HG03045 (cell line): ENCODE data around the gene HOXC5.
"Not testable (repeated sequence)": the region's sequence is repeated elsewhere in the genome, so short reads cannot be mapped to it uniquely, and the experiment has no call there.

Source experiments
- ATAC-seq: cut with Tn5 transposase; IDR thresholded peaks from one replicate; pipeline ENCODE4 v1.9.1; 2021; ENCODE audit warnings: mild to moderate bottlenecking, moderate library complexity; ENCODE audit not compliant: unreplicated experiment

The HOXC5 gene

DNA sequence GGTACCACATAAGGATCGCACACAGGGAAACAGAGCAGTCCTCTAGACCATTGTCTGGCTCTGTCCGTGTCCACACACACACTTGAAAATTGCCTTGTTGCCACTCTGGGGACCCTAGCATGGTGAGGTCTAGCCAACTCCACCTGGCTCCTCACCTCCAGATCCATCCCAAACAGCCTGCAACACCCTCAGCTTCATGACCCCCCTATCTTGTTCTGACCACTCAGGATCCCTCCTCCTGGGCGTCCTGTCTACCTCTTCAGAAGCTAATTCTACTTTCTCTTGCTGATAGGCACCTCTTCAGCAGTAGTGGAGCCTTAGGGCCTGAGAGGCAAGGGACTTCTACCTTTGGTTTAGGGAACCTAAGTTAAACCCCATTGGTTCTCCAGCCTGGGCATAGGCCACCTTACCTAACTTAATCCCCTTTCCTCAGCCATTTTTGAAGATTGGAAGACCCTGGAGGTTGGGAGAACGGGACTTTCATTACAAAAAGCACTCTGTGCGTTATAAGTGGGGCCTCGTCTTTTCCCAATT lies 697 bp upstream of the HOXC5 start:
- no peak for ATAC-seq

DNA sequence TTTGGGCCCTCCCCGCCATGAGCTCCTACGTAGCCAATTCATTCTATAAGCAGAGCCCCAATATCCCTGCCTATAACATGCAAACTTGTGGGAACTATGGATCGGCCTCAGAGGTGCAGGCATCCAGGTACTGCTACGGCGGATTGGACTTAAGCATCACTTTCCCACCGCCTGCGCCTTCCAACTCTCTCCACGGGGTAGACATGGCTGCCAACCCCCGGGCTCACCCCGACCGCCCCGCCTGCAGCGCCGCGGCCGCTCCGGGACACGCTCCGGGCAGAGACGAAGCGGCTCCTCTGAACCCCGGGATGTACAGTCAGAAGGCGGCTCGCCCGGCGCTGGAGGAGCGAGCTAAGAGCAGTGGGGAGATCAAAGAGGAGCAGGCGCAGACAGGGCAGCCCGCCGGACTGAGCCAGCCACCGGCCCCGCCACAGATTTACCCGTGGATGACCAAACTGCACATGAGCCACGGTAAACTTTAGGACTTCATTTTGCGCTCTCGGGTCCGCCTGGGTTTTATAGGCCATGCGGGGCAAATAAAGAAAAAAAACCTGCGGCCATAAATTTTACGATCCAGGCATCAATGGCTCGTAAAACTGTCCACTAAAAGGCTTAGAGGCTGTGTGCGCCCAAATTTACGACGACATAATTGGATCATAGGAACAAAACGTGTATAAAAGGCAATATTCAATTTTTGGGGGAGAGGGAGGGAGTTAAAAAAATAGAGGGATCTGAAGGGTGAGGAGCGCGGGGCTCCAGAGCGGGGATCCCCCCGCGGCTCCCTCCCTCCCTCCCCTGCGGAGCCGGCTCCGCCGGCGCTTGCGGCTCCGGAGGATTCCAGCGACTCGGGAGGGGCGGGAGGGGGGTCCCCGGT lies 493 bp downstream of the HOXC5 start:
- no peak for ATAC-seq

DNA sequence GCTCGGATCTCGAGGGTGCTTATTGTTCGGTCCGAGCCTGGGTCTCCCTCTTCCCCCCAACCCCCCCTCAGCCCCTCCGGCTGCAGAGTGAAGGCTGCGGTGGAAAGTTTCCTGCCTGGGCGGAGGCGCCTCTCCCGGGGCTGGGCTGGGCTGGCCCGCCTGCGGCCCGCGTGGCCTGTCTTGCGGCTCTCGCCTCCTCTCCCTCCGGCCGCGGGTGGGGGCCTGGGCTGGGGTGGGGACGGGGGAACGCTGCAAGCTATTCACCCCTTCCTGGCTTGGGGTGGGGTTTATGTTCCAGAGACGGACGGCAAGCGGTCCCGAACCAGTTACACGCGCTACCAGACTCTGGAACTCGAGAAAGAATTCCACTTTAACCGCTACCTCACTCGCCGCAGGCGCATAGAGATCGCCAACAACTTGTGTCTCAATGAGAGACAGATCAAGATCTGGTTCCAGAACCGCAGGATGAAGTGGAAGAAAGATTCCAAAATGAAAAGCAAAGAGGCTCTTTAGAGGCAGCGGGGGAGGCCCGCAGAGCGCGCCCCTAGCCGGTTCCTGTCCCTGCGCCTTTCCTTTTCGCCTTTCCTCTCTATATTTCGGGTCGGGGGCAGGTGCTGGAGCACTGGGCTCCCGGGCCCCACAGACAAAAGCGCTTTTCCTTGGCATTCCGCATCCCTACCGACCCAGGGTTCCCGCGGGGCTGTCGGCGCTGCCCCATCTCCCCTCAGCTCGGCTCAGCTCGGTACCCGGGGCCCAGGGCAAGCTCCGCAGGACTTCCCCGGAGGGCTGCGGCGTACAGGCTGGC lies 1.3 kb downstream of the HOXC5 start:
- no peak for ATAC-seq

DNA sequence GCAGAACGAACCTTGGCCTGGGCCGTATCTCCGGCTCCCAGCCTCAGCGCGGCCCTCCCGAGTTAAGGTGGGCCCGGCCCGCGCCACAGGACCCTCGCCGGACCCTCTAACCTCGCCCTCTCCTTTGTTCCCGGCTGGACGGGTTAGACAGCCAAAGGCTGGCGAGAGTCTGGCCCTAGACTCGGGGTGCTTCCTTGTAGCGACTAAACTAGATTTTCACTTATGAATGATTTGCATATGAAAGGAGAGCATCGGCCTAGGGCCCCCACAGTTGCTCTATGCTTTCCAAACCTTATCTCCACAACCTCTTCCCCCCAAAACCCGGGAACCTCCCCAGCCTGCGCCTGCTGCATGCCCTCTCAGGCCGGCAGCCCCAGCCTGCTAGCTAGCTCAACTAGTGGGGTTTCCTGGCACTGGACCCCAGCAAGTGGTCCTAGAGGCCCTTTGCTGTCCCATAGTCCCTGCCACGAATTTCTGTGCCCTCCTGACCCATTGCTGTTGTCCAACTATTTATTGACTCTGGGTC lies 2.0 kb downstream of the HOXC5 start:
- no peak for ATAC-seq

DNA sequence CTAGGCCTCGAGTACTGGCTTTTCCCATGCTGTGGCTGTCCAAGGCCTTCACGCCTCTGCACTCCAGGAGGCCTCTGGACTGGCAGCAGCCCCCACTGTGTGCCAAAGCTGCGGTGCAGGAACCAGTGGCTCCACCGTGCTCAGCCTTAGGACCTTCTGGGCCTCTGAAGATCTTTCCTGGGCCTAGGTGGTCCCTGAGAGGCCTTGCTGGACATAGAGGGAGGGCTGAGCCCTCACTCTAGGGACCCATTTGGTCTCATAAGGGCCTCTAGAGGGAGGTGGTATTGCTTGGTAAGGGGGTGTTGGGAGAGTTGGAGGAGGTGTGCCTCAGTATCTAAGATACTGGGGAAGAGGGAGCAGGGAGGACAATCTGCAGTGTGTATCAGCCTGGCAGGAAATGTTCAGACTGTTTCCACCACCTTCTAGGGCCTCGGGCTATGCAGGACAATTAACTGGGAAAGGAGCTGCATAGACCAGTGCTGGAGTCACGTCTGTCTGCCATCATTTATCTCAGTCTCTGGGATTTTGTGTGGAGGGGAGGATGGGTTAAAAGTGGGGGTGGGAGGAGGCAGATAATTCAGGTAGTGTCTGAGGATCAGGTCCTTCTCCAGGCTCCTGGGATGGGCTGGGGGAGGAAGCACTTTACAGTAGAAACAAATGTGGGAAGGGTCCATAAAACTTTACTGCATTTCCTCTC lies 2.9 kb downstream of the HOXC5 start:
- ATAC-seq = no peak

DNA sequence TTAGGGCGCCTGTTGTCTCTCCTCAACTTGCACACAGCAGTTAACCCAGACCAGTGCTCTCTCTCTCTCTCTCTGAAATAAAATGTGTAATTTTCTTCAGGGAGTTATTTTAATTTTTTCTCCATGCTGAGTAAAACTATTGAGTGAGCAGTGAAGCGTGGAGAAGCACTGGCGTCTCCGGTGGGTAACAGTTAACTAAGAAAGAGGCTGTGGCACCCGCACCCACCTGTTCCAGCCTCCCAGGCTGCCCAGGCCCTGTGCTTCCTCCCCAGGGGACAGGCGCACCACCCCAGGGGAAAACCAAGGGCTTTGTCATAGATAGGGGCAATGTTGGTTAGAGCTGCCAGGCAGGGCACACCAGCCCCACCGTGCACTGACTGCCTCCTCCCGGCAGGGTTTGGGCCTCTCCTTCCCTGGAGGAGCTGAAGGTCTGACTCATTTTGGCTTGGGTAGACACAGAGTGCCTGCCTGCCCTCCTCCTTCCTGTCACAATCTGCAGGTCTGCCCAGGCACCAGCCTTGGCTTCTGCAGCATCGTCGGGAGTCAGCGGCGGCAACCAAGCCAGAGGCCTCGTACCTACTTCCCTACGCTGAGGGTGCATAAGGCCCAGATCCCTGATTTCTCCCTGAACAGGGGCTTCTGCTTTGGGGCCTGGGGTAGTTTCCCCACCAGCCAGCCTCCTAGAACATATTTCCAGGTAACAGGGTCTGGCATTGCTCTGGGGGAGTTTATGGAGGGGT lies 3.9 kb downstream of the HOXC5 start:
- no peak for ATAC-seq

DNA sequence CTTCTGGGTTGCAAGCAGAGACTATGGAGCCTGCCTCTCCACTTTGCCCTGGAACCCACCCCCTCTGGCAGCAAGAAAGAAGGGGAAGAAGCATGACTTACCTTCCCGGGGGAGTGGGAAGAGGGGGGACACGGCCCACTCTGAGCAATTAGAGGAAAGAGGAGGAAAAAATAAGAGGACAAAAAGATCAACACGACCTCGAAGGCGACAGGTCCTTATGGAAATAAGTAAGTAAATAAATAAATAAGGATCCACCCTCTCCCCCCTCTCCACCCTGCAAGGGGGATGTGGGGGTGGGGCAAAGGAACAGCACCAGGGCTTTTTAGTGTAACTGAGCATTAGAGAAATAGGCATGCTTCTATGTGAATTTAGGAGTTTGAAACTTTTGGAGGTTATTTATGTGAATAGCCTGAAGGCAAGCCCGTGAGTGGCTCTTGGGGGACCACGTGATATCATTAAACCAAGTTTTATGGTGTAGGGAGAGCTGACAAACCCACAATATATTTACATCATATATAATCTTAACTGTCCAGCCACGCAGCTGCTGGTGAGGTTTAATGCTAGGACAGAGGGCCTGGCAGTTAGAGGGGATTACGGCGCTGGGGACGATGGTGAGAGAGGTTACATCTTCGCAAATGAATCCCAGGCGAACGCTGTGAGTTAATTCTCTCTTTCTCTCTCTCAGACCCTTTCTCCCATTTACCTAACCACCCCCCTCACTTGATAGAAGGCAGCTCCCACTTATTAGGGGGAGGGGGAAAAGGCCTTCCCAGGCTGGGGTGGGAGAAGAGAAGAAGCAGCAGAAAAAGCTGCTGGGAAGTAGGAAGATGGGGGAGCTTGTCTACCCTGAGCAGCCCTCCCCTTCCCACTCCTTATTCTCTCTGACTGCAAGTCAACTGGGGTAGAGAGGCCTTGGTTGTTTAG lies 4.8 kb downstream of the HOXC5 start:
- no peak for ATAC-seq

DNA sequence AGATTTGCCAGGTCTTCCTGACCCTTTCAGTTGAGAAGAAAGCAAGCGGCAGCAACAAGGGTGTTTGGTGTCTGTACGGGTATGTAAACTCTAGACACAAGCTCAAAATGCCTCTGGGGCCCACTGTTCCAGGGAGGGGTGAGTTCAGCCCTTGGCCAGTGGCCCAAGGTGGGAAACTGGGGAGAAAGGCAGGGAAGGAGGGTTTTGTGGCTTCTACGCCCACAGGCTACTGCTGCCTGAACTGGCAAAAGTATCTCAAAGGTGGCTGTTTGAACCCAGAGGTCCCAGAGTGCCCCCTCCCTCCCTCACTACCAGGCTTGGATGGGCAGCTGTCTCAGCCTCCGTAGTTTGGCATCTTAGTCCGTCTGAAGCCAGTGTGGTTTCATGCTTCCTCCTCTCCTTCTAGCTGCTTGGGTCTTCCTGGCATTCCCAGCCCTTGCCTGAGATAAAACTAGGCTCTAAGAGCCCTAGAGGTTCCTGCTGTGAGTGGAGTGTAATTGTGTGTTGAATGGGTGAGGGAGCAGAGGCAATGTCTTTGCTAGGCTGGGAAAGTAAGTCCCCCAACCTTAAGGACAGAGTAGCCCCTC lies 5.5 kb downstream of the HOXC5 start:
- no peak for ATAC-seq

DNA sequence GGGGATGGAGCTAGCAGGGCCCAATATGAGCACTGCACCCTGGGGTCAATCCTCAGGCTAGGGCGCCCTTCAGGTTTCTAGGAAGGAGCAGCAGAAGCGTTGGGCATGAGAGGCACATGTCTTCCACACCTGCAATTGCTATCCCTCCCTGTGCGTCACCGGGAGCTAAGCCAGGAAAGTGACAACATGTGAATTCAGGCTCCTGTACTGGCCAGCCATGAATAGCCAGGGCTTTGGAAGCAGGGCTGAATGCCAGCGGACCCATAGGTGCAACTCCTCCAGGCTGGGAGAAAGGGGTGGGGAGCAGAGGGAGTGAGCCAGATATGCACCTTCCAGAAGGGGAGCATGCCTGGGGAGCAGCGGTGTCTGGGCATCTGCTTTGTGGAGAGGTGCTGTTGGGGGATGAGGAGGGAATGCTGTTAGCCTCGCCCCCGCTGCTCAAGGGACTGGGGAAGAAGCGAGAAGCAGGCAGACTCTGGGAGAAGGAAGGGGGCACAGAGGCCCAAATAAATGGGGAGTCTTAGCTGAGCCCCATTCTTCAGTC lies 6.1 kb downstream of the HOXC5 start:
- no peak for ATAC-seq

DNA sequence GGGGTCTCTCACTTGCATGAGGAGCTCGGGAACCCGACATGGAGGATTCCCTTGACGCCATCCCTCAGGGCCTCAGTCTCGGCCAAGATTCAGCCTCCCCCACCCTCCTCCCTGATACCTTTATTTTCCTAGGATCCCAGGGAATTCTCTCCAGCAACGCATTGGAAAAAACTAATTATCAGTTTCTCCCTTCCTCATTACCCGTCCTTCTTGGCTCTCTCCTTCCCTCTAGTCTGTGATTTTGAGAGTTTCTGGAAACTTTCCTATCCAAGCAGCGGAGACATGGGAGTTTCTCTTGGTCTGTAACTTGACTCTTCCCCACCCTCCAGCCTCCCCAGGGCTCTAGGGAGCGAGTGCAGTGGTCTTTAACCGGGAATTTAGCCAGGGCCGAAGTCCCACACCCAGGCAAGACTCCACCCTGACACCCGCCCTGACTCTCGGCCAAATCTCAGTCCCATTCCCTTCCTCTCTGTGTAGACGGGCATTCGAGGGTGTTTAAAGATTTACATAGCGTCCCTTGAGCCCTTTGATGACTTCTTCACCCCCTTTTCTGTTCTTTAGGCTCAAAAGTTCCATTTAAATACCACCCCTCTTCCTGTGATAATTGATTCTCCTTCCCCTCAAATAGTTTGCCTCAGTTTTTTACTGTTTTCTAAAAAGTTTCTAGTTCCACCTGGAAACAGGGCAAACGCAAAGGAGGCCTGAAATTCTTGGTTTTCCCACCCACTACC lies 6.7 kb downstream of the HOXC5 start:
- ATAC-seq = no peak

DNA sequence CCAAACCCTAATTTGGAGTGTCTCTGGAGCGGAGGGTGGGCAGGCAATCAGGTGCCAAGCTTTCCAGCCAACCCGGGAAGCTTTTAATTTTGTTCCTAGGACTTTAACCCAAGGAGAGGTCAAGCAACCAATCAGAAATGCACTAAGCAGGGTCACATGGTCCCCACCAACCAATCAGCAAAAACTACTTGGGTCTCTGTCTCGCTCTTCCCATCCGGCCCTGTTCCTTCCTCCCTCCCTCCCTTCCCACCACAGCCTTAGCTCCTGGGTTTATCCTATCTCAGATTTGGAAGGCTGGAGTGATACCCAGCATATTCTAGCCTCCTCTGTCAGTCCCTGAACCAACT lies 7.3 kb downstream of the HOXC5 start:
- no peak for ATAC-seq

DNA sequence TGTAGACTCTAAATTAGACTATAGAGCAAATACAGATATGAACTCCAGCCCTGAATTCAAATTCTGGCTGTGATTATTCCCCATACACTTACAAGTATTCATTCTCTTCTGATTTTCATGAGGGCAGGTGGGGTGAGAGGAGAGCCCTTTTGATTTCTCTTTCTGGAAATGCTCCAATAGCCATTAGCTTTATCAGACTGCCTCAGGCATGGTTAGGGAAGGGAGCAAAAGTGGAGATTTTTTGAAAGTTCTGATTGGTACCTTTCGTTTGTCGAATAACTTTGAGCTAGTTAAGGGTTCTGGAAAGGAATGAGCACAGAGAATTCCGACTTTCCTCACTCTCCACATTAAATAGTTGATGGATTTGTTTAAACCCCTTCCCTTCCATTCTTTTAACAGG lies 7.8 kb downstream of the HOXC5 start:
- ATAC-seq = no peak

DNA sequence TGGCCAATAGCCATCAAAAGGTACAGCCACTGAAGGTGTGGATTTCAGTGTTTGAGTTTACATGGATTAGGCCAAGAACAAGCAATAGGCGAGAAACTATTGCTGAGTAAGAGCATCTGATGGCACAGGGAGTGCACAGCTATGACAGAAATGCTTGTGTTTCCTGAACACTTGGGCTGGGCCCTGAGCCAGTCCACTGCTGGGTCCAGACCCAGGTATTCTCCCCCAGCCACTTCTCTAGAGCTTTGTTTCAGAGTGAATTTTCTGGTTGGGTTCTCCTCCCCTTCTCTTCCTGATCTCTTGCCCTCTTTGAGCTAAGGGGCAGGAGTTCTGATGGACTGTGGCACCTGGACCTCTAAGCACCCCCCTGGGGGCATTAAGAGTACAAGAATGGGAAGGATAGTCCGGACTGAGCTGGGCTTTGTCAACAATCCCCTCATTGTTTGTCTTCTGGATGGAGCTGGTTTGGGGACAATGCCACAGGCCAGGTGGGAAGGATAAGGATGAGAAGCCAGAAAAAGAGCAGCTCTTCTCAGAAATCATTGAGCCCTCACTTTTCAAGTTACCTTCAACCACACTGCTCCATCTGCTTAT lies 8.3 kb downstream of the HOXC5 start:
- no peak for ATAC-seq

DNA sequence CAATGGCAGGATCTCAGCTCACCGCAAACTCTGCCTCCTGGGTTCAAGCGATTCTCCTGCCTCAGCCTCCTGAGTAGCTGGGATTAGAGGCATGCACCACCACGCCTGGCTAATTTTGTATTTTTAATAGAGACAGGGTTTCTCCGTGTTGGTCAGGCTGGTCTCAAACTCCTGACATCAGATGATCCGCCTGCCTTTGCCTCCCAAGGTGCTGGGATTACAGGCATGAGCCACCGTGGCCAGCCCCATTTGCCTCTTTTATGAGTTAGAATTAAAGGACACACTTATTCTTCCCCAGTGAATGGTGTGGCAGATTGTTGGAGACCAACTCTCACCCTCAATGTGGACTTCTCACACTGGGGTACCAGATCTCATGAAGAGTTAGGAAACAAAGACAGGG lies 9.2 kb downstream of the HOXC5 start:
- not testable (repeated sequence) for ATAC-seq

DNA sequence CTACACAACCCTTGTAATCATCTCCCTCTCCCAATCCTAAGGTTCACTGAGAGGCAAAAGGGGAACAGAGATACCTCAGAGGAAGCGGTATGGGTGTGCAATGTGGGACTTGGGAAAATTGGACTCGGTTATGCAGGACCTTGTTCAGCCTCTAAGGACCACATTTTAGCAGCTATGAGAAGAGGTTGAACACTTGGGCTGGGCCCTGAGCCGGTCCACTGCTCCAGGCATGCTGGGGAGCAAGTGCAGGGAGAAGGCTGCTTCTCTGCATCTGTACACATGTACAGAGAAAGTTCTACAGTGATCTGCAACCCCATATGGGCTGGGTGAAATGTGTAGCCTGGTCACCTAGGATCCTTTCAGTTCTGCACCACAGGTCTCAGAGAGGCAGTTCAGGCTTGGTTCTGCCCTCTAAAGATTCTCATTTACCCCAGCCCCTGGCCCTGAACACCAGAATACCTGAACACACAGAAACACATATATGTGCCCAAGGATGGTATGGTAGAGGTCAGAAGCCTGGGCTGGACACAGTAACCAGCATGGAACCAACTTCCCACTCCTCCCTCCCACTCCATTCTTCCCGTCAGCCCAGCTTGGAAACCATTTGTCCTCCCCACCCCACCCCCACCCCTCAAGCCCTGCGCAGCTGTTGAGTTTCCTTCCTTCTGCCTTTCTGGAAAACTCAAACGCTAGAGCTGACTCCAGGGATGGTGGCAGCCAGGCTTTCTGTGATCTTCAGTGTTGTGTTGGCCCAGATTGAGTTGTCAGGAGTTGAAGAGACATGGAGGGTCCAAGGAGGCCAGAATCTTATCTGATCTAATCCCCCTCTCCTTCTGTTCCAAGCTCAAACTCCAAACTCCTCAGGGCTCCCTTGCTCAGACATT lies 10.4 kb downstream of the HOXC5 start:
- no peak for ATAC-seq

DNA sequence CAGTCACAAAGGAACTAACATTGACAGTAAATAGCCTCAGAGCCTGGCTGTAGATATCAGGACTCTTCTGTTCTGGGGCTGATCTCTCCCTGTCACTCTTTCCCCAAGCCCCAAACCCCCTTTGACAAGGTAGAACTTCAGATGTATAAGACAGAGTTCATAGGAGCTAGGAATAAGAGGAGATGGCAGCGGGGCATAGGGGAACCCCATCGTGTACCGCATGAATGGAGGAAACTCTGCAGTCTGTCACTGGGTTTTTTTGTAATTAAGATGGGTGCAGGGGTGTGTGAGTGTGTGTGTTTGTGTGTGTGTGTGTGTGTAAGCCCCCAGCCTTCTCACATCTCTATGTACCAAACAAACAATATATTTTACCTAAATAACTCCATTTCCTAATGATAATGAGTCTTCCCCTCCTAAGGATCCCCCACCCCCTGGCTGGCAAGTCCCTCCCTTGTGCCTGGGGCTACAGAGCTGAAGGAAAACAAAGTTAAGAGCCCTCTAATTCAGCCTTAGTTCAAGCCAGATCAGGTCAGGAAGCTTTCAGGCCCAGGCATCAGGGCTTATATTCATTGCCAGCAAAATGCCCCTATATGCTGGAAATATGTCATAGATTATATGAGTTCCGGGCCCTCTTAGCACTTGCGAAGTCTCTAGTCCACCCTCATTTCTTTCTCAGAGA lies 11.7 kb downstream of the HOXC5 start:
- ATAC-seq = no peak
